NT2/D1 (cell line): ENCODE data around the gene PEDS1.

ENCODE experiments used
- YY1 ChIP-seq: IDR thresholded peaks from 2 replicates; pipeline ENCODE4 v1.6.1; 2011; ENCODE audit not compliant: insufficient read length, insufficient read depth
- ZNF274 ChIP-seq: IDR thresholded peaks from 2 replicates; pipeline ENCODE4 v1.6.1; 2011; ENCODE audit warnings: mild to moderate bottlenecking, low read depth, low read length

DNA sequence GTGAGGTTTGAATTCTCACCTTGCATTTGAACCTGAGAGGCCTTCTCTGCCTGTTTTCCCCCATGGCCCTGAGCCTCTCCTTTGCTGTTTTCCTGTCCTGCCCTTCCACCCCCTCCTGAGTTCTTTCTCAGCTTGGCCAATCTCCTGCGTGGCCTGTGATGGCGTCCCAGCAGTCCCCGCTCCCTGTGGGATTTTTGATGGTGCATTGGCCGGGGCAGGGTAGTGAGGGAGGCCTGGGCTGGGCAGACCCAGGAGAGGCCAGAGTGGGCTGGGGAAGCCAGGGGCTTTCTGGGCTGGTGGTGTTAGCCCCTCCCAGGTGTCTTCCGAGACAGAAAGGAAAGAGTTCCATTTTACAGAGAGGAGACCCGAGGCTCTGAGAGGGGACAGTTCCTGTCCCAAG lies 43.4 kb upstream of the PEDS1 start:
- no peak for TF ChIP-seq YY1
- no peak for TF ChIP-seq ZNF274
